IPS-NIHi11 (cell line): ENCODE data around the gene TP73.

Source experiments
- DNase-seq: peaks from one replicate; pipeline ENCODE4 v3.0.0; 2012; ENCODE audit warnings: mixed read lengths, low spot score

The TP73 gene

GRCh38 chr1:3634059-3634800 lies 18.1 kb upstream of the TP73 start:
- no peak for DNase-seq

GRCh38 chr1:3636080-3636479 lies 16.2 kb upstream of the TP73 start:
- no peak for DNase-seq

- no peak for DNase-seq
Measured at GRCh38 chr1:3636531-3636930, 15.8 kb upstream of the TP73 start.

- DNase-seq, result no peak
Measured at GRCh38 chr1:3638027-3638426, 14.3 kb upstream of the TP73 start.

GRCh38 chr1:3638676-3639075 lies 13.6 kb upstream of the TP73 start:
- DNase-seq, result no peak

GRCh38 chr1:3639397-3639911 lies 12.9 kb upstream of the TP73 start:
- DNase-seq, result no peak

GRCh38 chr1:3640121-3640837 lies 12.0 kb upstream of the TP73 start:
- no peak for DNase-seq

- no peak for DNase-seq
Measured at GRCh38 chr1:3641046-3641760, 11.1 kb upstream of the TP73 start.

GRCh38 chr1:3641816-3642215 lies 10.5 kb upstream of the TP73 start:
- no peak for DNase-seq

GRCh38 chr1:3642919-3643675 lies 9.2 kb upstream of the TP73 start:
- DNase-seq, result no peak

- no peak for DNase-seq
Measured at GRCh38 chr1:3644273-3644672, 8.0 kb upstream of the TP73 start.

- DNase-seq, result no peak
Measured at GRCh38 chr1:3645247-3645646, 7.1 kb upstream of the TP73 start.

GRCh38 chr1:3645666-3646355 lies 6.5 kb upstream of the TP73 start:
- DNase-seq, result no peak

GRCh38 chr1:3646596-3646995 lies 5.7 kb upstream of the TP73 start:
- no peak for DNase-seq

GRCh38 chr1:3649342-3650247 lies 2.7 kb upstream of the TP73 start, which contains the start of gene WRAP73:
TSS of gene WRAP73 (minus strand) at chr1:3650103. CDS start at chr1:3649999, 104 bp downstream.
- peak; percentile 94 for DNase-seq

- no peak for DNase-seq
Measured at GRCh38 chr1:3650248-3651025, 1.9 kb upstream of the TP73 start.

GRCh38 chr1:3651026-3651929 lies 1.0 kb upstream of the TP73 start:
- peak; percentile 71 for DNase-seq

- DNase-seq, result peak; percentile 57
Measured at GRCh38 chr1:3652548-3653285, 401 bp downstream of the TP73 start.
